GM19043 (cell line): ENCODE measurements around the gene GIT1.

Experiments used
- ATAC-seq: cut with Tn5 transposase; IDR thresholded peaks from one replicate; pipeline ENCODE4 v1.9.1; 2021; ENCODE audit warnings: low read depth; ENCODE audit not compliant: unreplicated experiment

The GIT1 gene

DNA sequence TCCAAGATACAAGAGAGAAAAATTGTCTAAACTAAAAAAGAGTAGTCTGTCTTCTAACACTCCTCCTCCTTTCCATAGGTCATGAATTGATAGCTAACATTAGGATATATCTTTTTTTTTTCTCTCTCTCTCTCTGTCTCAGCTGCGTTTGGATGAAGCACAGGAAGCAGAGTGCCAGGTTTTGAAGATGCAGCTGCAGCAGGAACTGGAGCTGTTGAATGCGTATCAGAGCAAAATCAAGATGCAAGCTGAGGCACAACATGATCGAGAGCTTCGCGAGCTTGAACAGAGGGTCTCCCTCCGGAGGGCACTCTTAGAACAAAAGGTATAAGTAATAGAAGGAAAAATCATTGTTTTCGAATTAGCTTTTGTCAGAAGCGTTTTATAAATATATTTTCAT is 55.5 kb downstream of the GIT1 start:
- ATAC-seq, result no peak

DNA sequence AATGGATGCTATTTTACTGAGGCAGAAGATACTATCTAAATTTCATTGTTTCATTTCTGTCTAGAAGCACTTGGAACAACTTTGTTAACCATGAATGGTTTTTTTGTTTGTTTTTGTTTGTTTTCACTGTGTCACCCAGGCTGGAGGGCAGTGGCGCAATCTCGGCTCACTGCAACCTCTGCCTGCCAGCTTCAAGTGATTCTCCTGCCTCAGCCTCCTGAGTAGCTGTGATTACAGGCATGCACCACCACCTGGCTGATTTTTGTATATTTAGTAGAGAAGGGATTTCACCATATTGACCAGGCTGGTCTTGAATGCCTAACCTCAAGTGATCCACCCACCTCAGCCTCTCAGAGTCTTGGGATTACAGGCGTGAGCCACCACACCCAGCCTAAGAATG is 63.1 kb downstream of the GIT1 start:
- ATAC-seq, result no peak

DNA sequence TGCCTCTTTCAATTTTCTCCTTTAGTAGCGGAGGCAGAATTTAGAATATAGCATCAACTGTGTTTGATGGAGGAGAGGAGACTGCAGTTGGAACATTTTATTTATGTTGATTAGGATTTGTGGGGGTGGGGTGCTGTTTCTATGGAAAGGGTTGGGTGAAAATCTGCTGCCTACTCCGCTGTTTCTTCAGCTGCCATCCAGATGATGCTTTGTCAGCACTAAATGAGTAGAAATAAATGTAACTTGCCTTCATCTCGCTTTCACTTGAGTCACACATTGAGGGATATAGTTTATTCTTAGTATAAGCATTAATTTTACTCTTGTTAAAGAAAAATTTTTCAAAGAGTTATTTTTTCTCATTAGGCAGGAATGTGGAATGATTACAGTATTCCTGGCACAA is 64.8 kb downstream of the GIT1 start:
- ATAC-seq, result no peak
